GM21529 (cell line): ENCODE measurements around the gene CACNA1C.
"Not testable (repeated sequence)": the region's sequence is repeated elsewhere in the genome, so short reads cannot be mapped to it uniquely, and the experiment has no call there.

Experiments used
- ATAC-seq: cut with Tn5 transposase; IDR thresholded peaks from one replicate; pipeline ENCODE4 v1.9.1; 2021; ENCODE audit not compliant: unreplicated experiment

CACNA1C gene

DNA sequence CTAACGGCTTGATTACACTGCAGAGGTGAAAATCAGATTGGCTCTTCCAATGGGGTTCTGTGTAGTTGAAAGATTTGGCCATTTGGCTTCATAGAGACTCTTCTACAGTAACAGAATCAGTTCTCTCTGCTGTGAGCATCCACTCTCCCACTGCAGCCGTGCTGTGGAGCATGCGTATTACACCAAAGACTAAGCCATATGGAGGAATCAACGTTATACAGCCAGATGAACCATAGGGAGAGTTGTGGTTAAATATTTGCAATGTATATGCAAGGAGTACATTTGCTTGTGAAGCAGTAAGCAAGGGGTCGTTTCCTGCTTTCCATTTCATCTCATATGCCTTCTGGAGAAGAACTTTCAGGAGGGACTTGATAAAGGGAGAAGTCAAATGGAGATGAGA lies 410.9 kb downstream of the CACNA1C start:
- ATAC-seq: no peak

DNA sequence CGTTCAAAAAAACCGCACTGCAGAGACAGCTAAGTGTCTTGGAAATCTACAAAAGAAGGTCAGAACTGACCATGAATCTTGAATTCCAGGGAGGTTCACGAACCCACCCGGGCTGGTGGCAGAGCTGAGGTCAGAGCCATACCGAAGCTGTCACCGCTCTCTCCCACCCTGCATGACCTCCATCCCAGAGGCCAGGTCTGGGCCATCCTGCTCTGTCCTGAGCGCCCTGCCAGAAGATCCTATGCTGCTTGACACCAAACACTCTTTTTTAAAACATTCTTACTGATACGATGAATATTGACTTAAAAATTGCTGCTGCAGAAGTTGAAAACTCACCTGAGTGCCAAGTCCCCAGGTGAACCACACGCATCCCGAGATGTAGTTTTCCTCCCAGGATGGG lies 412.9 kb downstream of the CACNA1C start:
- no peak for ATAC-seq

DNA sequence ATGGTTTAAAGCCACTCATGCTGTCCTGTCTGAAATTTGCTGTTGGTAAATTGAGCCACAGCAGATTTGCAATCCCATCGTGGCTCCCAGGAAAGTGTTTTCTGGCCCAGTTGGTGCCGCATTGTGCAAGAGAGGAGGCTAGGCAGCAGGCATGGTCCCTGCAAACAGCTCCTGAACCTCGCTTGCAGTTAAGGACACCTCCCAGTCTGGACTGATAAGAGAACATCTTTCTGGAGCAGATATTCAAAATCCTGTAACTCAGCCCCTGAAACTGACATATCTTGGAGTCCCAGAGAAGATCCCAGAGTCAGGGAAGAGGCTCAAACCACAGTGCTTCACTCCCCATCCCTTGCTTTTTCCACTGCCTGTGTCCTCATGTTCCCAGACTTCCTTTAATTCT lies 413.4 kb downstream of the CACNA1C start:
- ATAC-seq: no peak

DNA sequence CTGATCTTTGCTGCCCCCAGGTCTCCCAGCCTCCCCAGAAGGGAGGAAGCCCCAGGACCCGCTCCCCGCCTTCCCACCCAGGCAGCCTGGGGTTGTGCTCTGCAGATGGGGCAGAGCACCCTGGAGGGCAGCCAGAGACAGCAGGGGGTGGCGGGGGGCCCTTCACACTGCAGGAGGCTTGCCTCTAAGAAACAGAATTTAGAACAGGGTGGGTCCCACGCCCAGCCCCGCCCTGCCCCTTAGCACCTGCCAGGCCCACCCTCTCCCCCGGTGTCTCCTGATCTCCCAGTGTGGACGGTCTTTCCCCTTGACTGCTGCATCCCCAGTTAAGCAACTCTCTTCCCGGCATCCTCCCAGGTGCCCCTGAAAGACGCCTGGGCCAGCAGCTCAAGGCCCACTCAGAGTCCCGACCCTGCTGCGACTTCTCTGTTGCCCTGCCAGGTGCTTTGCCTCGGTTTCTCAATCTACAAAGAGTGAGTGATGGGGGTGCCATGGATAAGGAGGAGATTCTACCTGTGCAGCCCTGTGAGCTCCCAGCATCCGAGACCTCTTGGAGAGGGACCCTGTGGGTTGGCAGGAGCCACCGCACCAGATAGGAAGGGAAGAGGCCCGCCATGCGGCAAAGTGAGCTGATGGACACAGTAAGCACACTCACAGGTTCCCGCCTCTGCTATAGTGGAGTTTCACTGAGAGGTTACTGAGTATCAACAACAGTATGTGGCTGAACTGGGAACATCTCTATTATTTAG lies 414.8 kb downstream of the CACNA1C start:
- no peak for ATAC-seq

DNA sequence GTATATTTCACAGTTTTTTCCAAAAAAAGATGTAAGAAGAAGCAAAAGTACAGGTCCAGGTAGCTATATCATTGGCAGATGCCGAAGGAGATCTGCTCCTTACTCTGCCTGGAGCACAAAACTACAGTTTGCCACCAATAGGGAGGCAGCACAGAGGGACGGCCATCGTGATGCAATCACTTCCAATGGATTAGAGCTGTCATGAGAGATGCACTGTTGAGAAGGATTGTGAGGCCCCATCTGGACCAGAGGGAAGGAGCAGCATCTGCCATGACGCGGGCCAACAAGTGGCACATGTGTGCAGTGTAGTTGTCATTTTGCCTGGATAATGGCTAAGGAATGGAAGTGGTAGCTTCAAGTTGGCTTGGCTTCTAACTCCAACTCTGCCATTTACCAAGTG lies 423.2 kb downstream of the CACNA1C start:
- no peak for ATAC-seq

DNA sequence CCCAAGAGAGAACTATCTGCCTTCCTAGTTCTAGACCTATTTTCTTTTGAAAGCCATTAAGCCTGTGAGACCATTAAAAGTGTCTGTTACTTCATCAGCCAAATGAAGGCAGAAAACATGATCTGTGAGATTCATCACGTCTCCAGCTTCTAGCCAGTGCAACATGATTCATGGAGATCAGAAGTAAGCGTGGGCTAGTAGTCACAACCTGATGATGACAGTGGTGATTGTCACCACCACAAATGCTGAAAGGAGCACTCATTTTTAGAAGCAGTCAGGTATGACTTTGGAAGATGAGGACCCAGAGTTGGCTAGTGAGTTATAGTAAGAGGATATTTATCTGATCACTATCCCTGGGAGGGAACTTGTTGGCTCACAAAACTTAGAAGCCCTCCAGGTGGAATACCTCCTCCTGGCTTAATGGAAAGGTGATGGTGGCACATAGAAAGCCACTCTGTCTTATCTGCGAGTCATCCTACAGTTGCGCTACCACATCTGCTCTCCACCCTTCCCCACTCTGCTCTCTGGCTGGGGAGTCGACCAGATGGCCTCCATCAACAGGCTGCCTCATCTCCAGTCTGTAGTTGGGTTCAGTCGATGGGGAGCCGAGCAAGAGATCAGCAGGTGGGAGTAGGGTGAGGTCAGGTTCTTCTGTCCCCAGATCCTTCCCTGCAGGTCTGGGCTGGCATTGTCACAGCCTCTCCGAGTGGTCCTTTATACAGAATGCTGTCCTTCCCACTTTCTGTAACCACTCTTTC lies 424.4 kb downstream of the CACNA1C start:
- ATAC-seq: no peak

DNA sequence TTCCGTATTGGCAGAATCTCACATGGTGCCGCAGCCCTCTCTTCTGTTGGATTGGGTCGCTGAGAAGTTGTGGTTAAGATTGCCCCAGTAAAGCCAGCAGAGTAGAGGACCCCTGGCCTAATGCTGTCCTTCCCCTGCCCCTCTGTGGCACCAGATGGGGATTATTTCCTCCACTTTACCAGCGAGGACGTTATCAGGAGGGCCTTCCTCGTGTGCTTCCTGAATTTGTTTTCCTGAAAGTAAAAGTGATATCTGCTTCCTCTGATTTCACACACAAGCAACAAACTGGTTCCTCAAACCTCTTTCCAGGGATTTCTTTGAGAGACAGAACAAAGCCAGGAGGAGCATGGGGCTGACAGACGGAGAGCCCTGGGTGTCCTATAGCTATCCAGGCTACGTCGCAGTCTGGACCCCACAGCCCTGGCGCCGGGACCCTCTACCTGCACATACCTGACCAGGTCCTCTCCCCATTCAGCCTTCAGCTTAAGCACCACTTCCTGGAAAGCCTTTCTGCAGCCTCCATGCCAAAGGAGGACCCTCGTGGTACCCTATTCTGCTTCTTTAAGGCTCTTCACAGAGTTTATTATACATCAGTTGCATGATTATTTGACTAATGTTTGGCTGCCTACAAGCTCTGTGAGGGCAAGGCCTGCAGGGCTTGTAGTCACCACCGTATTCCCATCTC lies 427.2 kb downstream of the CACNA1C start:
- ATAC-seq: no peak

DNA sequence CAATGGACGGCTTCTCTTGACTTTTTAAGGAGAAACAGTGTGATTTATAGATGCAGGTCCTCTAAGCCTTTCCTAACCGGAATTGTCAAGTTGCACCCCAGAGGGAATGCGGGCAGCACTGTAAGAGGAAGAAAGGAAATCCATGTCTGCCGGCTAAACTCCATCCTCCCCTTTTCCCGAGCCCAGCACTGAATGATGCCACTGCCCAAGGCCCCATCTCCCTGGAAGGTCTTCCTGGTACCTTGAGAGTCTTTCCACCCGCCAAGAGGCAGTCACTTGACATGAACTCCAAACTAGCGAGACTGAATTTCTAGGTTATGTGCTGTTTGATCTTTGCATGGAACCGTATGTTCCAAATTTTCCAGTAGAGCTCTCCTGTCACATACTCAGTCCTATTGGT lies 428.6 kb downstream of the CACNA1C start:
- no peak for ATAC-seq

DNA sequence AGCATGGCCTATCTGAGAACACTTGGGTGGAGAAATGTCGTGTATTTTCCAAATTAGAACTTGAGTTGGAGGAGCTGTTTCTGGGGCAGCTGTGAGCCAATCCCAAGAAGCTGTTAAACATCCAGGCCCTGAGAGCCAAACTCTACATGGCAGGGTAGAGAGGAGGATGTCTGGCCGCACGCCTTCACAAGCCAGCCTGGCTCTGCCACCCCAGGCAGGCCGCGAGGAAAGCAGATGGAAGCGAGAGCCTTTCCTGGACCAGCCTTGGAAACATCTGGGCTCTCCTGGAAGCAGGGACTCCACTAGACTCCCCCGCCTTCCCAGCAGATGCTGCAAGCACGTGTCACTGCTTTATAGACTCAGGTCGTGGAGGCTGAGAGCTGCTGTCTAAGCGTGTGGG lies 429.2 kb downstream of the CACNA1C start:
- ATAC-seq: no peak

DNA sequence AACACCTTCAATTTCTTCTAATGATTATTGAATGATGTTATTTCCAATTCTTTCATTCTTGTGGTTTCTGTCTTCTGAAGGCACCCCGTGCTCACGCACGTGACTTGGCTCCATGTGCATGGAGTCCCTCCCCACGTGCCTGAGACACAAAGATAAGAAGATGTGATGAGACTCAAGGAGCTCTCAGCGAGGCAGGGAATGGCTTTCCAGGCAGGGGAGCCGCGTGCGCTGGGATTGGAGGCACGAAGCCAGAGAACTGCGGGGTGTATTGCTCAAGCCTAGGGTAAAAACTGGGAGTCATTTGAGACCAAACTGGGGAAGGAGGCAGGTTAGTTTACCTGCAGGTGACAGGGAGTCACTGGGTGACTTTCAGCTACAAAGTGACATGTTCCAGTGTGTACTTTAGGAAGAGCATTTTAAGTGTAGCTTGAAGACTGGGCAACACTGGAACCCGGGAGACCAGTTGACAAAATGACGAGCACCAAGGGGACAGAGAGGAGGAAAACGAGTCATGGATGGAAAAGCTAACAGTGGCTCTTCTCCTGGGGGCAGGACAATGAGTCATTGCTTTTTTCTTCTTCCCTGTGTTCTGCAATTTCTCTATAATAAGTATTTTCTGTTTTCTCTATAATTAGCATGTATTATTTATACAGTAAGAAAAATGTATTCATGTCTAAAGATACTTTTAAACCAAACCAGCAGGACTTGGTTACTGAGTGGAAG lies 430.3 kb downstream of the CACNA1C start:
- no peak for ATAC-seq

DNA sequence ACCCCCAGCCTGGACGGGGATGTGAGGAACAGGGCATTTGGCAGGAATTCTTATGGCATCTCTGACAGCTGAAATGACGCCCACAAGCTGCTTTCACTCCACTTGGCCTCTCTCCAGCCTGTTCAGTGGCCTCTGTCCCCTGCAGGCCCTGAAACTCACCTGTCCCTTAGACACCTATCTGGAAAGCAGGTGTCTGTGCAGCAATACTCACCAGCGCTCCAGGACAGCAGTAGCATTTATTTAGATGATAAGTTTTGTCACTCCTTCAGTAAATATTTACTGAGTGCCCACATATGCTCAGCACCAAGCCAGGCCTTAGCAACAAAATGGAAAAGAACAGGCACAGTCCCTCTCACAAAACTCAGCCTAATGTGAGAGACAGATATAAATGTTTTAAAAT lies 430.9 kb downstream of the CACNA1C start:
- ATAC-seq: no peak

DNA sequence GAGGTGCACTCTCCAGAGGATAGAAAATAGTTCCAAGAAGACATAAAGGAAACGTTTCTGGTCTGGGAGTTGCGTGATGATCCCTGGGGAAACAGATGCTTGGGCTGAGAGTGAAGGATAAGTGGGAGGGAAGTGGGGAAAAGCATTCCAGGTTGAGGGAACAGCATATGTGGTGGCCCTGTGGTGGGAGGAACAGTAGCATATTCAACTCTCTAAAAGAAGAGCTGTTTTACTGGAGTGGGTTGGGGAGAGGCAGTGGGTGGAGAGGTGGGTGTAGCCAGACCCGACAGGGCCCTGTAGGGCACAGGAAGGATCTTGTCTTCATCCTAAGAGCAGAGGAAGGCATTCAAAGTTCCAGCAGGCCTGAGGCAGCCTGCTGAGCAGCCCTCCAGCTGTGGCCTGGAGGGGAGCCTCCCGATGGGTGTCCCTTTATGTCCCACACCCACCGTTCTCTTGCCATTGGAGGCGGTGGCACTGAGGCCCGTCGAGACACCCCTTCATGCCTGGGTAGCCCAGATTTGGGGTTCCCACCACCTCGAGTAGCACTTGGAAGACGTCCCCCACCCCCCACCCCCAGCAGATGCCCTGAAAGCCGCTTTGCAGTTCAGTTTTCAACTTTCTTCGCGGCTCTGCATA lies 431.5 kb downstream of the CACNA1C start:
- no peak for ATAC-seq

DNA sequence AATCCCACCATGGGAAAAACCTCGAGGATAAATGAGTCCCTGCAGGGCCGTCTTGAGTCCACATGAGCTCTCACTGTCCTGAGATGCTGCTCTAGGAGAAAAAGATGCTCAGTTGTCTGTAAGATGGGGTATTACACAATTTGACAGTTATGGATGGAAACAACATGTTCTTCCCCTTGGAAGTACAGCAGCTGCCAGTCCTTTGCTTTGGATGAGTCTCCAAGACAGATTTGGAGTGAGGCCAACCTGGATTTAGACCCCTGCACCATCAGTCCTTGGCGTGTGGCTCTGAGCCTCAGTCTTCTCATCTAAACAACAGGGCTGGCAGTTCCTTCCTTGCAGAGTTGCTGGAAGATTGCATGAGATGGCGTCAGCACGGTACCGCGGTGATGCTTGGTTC lies 432.9 kb downstream of the CACNA1C start:
- no peak for ATAC-seq

DNA sequence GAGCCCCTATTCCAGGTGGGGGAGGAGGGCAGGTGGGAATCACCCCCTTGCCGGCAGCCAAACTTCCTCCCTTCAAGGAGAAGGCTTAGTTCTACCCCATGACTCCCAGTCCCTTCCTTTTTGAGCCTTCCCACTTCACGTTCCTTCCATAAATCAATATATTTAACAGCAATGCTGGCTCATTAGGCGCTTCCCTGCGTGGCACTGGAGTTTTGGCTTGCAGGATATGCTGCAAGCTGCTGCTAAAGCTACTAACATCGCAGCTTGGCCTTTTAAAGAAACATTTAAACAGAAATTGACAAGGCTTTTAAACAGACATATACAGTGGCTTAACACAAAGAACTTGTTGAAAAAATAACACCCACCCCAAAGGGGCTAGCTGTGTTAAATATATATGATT lies 434.0 kb downstream of the CACNA1C start:
- ATAC-seq: no peak

DNA sequence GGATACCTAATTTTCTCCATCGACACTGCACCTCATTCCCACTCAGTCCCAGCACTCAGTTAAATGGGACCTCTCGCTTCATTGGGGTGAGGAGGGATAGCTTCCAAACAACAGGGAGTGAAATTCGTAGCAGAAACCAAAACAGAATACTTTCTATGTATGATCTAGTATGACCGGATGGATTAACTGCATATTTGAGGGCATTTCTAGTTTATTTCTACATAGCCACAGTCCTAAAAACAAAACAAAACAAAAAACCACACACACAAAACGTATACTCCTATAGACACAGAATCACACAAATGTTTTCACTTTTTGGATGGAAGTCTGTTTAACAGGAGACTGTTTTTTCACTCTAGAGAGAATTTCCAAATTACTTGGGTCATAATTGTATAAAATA lies 434.5 kb downstream of the CACNA1C start:
- no peak for ATAC-seq

DNA sequence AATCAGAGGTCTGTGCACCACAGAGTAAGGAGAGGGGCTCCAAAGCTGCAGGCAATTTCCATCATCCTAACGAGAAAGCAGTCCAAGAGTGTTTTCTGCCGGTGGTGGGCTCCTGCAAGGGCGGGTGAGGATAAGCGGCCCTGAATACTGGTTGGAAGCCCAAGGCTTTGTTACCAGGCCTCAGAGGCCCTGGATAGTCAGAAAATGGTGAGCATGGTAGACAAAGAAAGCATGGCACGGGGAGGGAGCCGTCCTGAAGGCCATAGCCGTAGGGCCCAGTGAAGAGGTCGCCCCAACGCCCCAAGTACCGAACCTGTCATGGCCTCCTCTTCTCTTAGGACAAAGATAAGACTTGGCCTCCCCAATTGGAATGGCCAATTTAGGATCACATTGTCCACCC lies 435.3 kb downstream of the CACNA1C start:
- ATAC-seq: no peak

DNA sequence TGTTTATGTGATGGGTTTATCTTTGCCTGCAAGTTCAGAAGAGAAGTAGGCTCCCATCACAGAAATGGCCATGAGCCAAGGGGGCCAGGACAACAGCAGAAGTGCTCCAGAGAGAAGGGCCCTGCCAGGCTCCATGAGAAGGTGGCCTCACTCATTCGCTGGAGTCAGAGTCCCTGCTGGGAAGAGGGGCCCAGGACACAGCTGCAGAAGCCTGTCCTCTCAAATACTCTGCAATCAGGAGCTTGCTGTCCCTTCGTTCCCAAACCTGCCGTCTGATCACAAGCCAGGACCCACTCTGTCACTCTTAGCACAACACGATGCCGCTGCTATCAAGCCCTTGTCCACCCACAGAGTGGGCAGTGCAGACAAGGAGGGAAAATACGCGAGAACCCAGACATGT lies 435.8 kb downstream of the CACNA1C start:
- no peak for ATAC-seq

DNA sequence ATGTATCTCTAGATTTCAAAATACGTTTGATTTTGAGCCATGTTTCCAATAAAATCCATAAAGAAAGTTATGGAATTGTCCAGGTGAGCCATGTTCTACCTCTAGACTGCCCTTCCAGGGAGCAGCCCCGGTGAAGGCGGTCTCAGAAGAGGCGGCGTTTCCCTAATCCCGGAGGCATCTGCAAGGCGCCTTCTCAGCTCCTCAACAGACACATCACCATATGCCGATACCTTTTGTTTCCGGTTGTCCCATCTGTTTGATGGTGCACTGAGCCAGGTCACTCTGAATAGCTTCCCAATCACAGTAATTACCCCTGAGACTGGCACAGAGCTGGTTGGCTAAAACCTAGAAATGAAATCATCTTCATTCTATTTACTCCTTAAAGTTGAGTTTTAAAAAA lies 436.5 kb downstream of the CACNA1C start:
- ATAC-seq: no peak

DNA sequence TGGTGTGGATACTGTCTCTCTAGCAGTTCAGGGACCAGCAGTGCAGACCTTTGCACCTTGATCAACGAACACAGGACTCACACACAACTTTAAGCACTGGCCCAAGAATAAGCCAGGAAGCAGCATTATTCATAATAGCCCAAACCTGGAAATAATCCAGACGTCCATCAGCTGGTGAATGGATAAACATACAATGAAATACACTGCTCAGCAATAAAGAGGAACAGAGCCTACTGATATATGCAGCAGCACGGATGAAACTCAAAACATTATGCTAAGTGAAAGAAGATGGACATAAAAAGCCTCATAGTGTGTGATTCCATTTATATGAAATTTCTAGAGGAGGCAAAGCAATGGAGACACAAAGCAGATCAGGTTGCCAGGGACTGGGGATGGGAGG lies 438.0 kb downstream of the CACNA1C start:
- no peak for ATAC-seq

DNA sequence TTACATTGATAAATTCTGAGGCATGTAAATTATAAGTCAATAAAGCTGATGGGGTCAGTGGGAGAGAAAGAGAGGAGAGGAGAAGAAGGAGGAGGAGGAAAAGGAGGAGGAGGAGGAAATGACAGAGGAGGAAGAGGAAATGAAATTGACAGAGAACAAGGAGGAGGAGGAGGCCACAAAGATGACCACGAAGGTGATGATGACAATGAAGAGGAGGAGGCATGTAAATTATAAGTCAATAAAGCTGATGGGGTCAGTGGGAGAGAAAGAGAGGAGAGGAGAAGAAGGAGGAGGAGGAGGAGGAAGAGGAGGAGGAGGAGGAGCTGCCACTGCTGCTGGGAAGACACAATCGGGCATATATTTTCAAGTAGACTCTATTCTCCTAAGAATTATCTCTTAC lies 438.6 kb downstream of the CACNA1C start:
- ATAC-seq: not testable (repeated sequence)

DNA sequence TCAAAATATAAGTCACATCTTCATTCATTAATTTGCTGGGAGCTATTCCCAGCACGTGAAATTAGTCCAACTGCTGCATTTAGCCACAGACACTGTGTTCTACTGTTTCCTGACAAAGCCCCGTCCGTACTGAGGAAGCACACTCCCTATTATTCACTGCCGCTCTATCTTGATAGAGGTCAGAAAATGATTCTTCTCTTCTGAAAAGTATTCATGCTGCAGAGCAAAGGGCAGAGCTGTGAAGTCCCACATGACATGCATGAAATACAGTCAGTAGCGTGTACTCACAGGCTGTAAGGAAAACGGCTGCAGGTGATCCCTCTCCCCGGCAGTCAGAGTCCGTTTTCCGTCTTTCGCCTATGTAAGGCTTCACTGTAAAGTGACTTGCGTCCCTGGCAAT lies 439.4 kb downstream of the CACNA1C start:
- ATAC-seq: no peak
